LNCAP (cell line): ENCODE results near the gene APAF1.

Experiments used
- CTCF ChIP-seq: fragments of 450-650 bp; IDR thresholded peaks from 2 replicates; pipeline ENCODE4 v1.5.1; 2017; ENCODE audit warnings: mild to moderate bottlenecking

Gene APAF1

GRCh38 chr12:98644712-98645571 is at the start of gene APAF1, which contains the start of gene IKBIP:
Gene APAF1, plus strand, starts transcription at chr12:98645290. Its CDS starts 3,070 bp downstream, at chr12:98648360.
Gene IKBIP, minus strand, starts transcription at chr12:98644788. Its CDS starts 87 bp downstream, at chr12:98644701.
- no peak; the same call in 1 of the 2 replicates for TF ChIP-seq CTCF

- TF ChIP-seq CTCF: no peak
Measured at GRCh38 chr12:98601924-98602323, 43.2 kb upstream of the APAF1 start.

- no peak for TF ChIP-seq CTCF
Measured at GRCh38 chr12:98606359-98606988, 38.6 kb upstream of the APAF1 start.

- no peak for TF ChIP-seq CTCF
Measured at GRCh38 chr12:98610596-98610995, 34.5 kb upstream of the APAF1 start.

- no peak for TF ChIP-seq CTCF
Measured at GRCh38 chr12:98612696-98613334, 32.3 kb upstream of the APAF1 start.

- TF ChIP-seq CTCF: no peak
Measured at GRCh38 chr12:98618952-98619351, 26.1 kb upstream of the APAF1 start.

- no peak for TF ChIP-seq CTCF
Measured at GRCh38 chr12:98635657-98636323, 9.3 kb upstream of the APAF1 start.
